Caco-2 (cell line): ENCODE data around the gene MX1. TPM values are rescaled to one million over a fixed set of nuclear protein-coding genes. Genes with fewer than 3 reads are reported as not detected.

Experiments
- BruUV-seq: library from RNA; stranded (reverse); fragments of 400-500 nt; replicated peaks from 2 replicates; lab custom pipeline; 2021; lab: Mats Ljungman, UMichigan
- CTCF ChIA-PET: fragments of 300-600 bp; sonication (Branson Sonifier 250); formaldehyde crosslinking; loops from one replicate; lab custom pipeline; 2022; ENCODE audit warnings: antibody characterized with exemption; lab: Charles Lee
- POLR2A ChIA-PET: fragments of 300-600 bp; sonication (Branson Sonifier 250); formaldehyde crosslinking; loops from one replicate; lab custom pipeline; 2022; ENCODE audit warnings: antibody characterized with exemption; lab: Charles Lee
- DNase-seq, 2 experiments: peaks; one replicate each; pipeline versions ENCODE4 v3.0.0 to v3.0.0-alpha.2; 2020 to 2022
- H3K27me3 ChIP-seq: replicated peaks from 2 replicates; pipeline ENCODE4 v1.6.0; 2011; ENCODE audit warnings: low read length; ENCODE audit not compliant: control insufficient read depth, insufficient read depth
- H3K36me3 ChIP-seq: 2 replicates; pipeline ENCODE4 v1.5.1; 2011; ENCODE audit warnings: low read length; ENCODE audit not compliant: control insufficient read depth, insufficient read depth
- H3K4me1 ChIP-seq: fragments of 250-450 bp; sonication (Bioruptor Pico); 2 replicates; pipeline ENCODE4 v1.5.1; 2020; ENCODE audit warnings: mild to moderate bottlenecking
- H3K4me3 ChIP-seq: 2 replicates; pipeline ENCODE4 v1.5.1; 2011; ENCODE audit warnings: low read depth, mild to moderate bottlenecking, control low read depth, low read length
- H3K9me3 ChIP-seq: fragments of 250-450 bp; sonication (Bioruptor Pico); 2 replicates; pipeline ENCODE4 v1.5.1; 2020; ENCODE audit warnings: mild to moderate bottlenecking, moderate library complexity
- H3K27ac Mint-ChIP-seq: one replicate; pipeline ENCODE4 v1.8.0; 2022; ENCODE audit warnings: mixed read lengths; ENCODE audit not compliant: unreplicated experiment
- H3K27me3 Mint-ChIP-seq: one replicate; pipeline ENCODE4 v1.8.0; 2022; ENCODE audit warnings: mixed read lengths; ENCODE audit not compliant: insufficient read depth, unreplicated experiment
- H3K36me3 Mint-ChIP-seq: one replicate; pipeline ENCODE4 v1.8.0; 2022; ENCODE audit warnings: mild to moderate bottlenecking, mixed read lengths; ENCODE audit not compliant: insufficient read depth, unreplicated experiment
- H3K4me1 Mint-ChIP-seq: one replicate; pipeline ENCODE4 v1.8.0; 2022; ENCODE audit warnings: low read depth, mixed read lengths; ENCODE audit not compliant: unreplicated experiment
- H3K4me3 Mint-ChIP-seq: one replicate; pipeline ENCODE4 v1.8.0; 2022; ENCODE audit warnings: mild to moderate bottlenecking, moderate library complexity, mixed read lengths; ENCODE audit not compliant: unreplicated experiment
- H3K9me3 Mint-ChIP-seq: one replicate; pipeline ENCODE4 v1.8.0; 2022; ENCODE audit warnings: mixed read lengths; ENCODE audit not compliant: unreplicated experiment
- intact Hi-C: fragments of 100-400 bp; cut with micrococcal nuclease; formaldehyde crosslinking; loops from one replicate; pipeline ENCODE4 v1.10.0; 2022; ENCODE audit not compliant: unreplicated experiment
- total RNA-seq: library from RNA; stranded (reverse); gene quantifications from 2 replicates; pipeline ENCODE4 v1.2.3, GENCODE V29; 2022
- TF ChIP-seq, protein P1 (sequence below), 2 experiments: fragments of 200-600 bp in 1 of 2; IDR thresholded peaks; 1 replicate in 1 of 2; 2 replicates in 1 of 2; pipeline versions ENCODE4 v1.5.1 to v1.8.0; 2011 to 2022; ENCODE audit warnings: antibody characterized with exemption in 1 of 2, control low read depth in 1 of 2, inconsistent platforms in 1 of 2, low read depth in 1 of 2, low read length in 1 of 2, mild to moderate bottlenecking in 1 of 2, moderate library complexity in 1 of 2; ENCODE audit not compliant: insufficient read depth in 1 of 2, severe bottlenecking in 1 of 2, unreplicated experiment in 1 of 2

The MX1 gene
- total RNA-seq, 1 experiment from 2014 or later: 18.9 TPM

DNA sequence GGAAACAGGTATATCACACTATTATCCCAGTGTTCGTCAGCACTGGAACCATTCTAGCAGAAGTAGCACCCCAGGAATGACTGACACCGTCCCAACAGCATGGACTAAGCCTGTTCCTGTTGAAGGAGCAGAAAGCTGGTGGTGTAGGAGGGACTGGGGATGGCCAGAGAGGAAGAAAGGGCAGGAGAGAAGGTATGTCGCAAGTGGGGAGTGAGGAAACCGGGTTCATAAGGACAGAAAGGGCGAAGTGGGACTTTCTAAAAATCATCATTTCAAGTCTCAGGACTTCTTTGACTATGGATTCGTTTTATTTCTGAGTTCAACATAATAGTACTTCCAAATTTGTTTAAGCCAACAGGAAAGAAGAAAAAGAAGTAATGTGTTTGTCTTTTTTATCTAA, 19.7 kb upstream of the MX1 start:
- H3K4me1 Mint-ChIP-seq: no peaks in the 10 kb centered on the region
- no peak overlapping the region for H3K27ac Mint-ChIP-seq
- no TSS peak for BruUV-seq
- H3K4me1 ChIP-seq: no peaks in the 10 kb centered on the region; the same call in 1 of the 2 replicates
- no peak overlapping the region for H3K4me3 Mint-ChIP-seq
- ChIA-PET POLR2A (no interaction called here), CTCF (no interaction called here)
- no peaks in the 10 kb centered on the region for H3K27me3 ChIP-seq
- H3K27me3 Mint-ChIP-seq: no peaks in the 10 kb centered on the region
- H3K4me3 ChIP-seq: no peak overlapping the region
- H3K36me3 Mint-ChIP-seq: no peaks in the 10 kb centered on the region
- no peaks in the 10 kb centered on the region for H3K36me3 ChIP-seq
- intact Hi-C loops: no loop called here
- H3K9me3 Mint-ChIP-seq: no peaks in the 10 kb centered on the region
- H3K9me3 ChIP-seq: no peaks in the 10 kb centered on the region
- DNase-seq: no peak
- TF ChIP-seq, protein P1, sequence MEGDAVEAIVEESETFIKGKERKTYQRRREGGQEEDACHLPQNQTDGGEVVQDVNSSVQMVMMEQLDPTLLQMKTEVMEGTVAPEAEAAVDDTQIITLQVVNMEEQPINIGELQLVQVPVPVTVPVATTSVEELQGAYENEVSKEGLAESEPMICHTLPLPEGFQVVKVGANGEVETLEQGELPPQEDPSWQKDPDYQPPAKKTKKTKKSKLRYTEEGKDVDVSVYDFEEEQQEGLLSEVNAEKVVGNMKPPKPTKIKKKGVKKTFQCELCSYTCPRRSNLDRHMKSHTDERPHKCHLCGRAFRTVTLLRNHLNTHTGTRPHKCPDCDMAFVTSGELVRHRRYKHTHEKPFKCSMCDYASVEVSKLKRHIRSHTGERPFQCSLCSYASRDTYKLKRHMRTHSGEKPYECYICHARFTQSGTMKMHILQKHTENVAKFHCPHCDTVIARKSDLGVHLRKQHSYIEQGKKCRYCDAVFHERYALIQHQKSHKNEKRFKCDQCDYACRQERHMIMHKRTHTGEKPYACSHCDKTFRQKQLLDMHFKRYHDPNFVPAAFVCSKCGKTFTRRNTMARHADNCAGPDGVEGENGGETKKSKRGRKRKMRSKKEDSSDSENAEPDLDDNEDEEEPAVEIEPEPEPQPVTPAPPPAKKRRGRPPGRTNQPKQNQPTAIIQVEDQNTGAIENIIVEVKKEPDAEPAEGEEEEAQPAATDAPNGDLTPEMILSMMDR (IDR thresholded peaks at IDR 0.05; ENCODE audit: insufficient read depth in 1 of 2, low read depth in 1 of 2, low read length in 1 of 2, severe bottlenecking in 1 of 2, unreplicated experiment in 1 of 2): no peak

DNA sequence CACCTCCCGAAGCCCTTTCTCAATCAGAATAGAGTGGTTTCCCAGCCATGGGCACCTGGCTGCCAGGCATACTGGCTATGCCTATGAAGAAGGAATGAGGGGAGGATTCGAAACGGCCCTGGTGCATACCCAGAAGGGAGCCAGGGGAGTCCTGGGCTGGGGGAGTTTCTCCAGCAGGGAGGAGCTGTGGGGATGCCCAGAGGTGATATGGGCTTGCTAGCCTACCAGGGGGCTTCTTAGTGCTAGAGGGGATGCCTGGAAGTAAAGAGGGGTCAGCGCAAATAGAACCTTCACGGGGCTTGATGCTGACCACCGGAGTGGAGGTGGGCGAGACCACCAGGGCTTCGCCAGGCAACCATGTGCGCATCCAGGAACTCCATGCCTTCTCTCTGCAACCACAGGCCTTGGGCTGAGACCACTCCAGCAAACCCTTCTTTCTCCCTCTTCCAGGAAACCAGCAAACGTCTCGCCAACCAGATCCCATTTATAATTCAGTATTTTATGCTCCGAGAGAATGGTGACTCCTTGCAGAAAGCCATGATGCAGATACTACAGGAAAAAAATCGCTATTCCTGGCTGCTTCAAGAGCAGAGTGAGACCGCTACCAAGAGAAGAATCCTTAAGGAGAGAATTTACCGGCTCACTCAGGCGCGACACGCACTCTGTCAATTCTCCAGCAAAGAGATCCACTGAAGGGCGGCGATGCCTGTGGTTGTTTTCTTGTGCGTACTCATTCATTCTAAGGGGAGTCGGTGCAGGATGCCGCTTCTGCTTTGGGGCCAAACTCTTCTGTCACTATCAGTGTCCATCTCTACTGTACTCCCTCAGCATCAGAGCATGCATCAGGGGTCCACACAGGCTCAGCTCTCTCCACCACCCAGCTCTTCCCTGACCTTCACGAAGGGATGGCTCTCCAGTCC, 18.2 kb upstream of the MX1 start:
- Mint-ChIP-seq H3K4me3 (no peak overlapping the region), H3K27ac (no peak overlapping the region), H3K27me3 (no peaks in the 10 kb centered on the region), H3K4me1 (no peaks in the 10 kb centered on the region), H3K36me3 (no peaks in the 10 kb centered on the region), H3K9me3 (no peaks in the 10 kb centered on the region)
- Histone ChIP-seq H3K27me3 (no peaks in the 10 kb centered on the region), H3K4me3 (no peak overlapping the region), H3K4me1 (peaks cover 3% of the 10 kb centered on the region; the same call in 1 of the 2 replicates), H3K36me3 (no peaks in the 10 kb centered on the region), H3K9me3 (no peaks in the 10 kb centered on the region)
- ChIA-PET POLR2A (no interaction called here), CTCF (no interaction called here)
- TF ChIP-seq, protein P1 (IDR thresholded peaks at IDR 0.05; ENCODE audit: insufficient read depth in 1 of 2, low read depth in 1 of 2, low read length in 1 of 2, severe bottlenecking in 1 of 2, unreplicated experiment in 1 of 2): no peak
- BruUV-seq: no TSS peak
- no peak for DNase-seq
- intact Hi-C loops: no loop called here

DNA sequence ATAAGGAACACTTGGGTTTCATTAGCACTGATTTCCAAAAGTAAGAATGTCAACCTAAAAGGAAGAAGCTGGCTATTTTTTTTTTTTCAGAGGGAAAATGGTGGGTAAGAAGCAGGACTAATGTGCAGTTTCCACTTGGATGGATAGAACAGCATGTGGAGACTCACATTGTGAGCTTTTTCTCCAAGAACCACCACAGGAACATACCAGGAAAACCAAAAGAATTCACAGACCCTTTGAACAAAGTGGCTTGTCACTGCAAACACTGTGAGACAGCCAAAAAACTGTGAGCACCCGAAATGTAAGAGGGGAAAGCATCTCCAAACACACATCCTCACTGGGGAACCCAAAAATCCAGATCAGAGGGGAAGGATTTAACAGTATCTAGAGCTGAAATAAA, 15.7 kb upstream of the MX1 start:
- H3K4me3 Mint-ChIP-seq: no peak overlapping the region
- no peaks in the 10 kb centered on the region for H3K4me1 Mint-ChIP-seq
- no peaks in the 10 kb centered on the region for H3K27me3 Mint-ChIP-seq
- H3K36me3 ChIP-seq: no peaks in the 10 kb centered on the region
- ChIA-PET CTCF (interaction anchor here (1.1 kb wide), 1 partner anchor 88 kb away, joined by 4 read pairs; no protein-coding TSS in a partner anchor), POLR2A (no interaction called here)
- no peaks in the 10 kb centered on the region for H3K9me3 Mint-ChIP-seq
- H3K9me3 ChIP-seq: no peaks in the 10 kb centered on the region; the same call in 1 of the 2 replicates
- H3K27ac Mint-ChIP-seq: no peak overlapping the region
- BruUV-seq: no TSS peak
- H3K27me3 ChIP-seq: no peaks in the 10 kb centered on the region
- H3K36me3 Mint-ChIP-seq: no peaks in the 10 kb centered on the region
- TF ChIP-seq, protein P1 (IDR thresholded peaks at IDR 0.05; ENCODE audit: insufficient read depth in 1 of 2, low read depth in 1 of 2, low read length in 1 of 2, severe bottlenecking in 1 of 2, unreplicated experiment in 1 of 2): no peak
- H3K4me3 ChIP-seq: no peak overlapping the region
- no peak for DNase-seq
- intact Hi-C loops: no loop called here
- H3K4me1 ChIP-seq: peaks cover 3% of the 10 kb centered on the region; the same call in 1 of the 2 replicates
